GM19438 (cell line): Measurements from ENCODE around the gene TICRR.
A peak's percentile ranks its signal among the peaks of the same experiment; 100 is the strongest.
"Not testable (repeated sequence)": the region's sequence is repeated elsewhere in the genome, so short reads cannot be mapped to it uniquely, and the experiment has no call there.

Source experiments
- ATAC-seq: cut with Tn5 transposase; IDR thresholded peaks from one replicate; pipeline ENCODE4 v1.9.1; 2021; ENCODE audit warnings: low read depth; ENCODE audit not compliant: unreplicated experiment

The TICRR gene

GRCh38 chr15:89575146-89575655 lies at the start of gene TICRR:
Gene TICRR, plus strand, starts transcription at chr15:89575469. Its CDS starts 118 bp downstream, at chr15:89575587.
- ATAC-seq, result peak; percentile 97

- no peak for ATAC-seq
Observed at GRCh38 chr15:89526181-89526580, 49.1 kb upstream of the TICRR start.

- no peak for ATAC-seq
Observed at GRCh38 chr15:89526601-89527441, 48.4 kb upstream of the TICRR start.

- ATAC-seq, result no peak
Observed at GRCh38 chr15:89528757-89529352, 46.4 kb upstream of the TICRR start.

- ATAC-seq, result no peak
Observed at GRCh38 chr15:89530976-89531375, 44.3 kb upstream of the TICRR start.

GRCh38 chr15:89531796-89532537 lies 43.3 kb upstream of the TICRR start:
- ATAC-seq, result no peak

- ATAC-seq, result no peak
Observed at GRCh38 chr15:89533861-89534544, 41.3 kb upstream of the TICRR start.

- ATAC-seq, result no peak
Observed at GRCh38 chr15:89539027-89539426, 36.2 kb upstream of the TICRR start.

GRCh38 chr15:89542369-89542768 lies 32.9 kb upstream of the TICRR start:
- ATAC-seq, result no peak

GRCh38 chr15:89543389-89543788 lies 31.9 kb upstream of the TICRR start:
- ATAC-seq, result no peak

- not testable (repeated sequence) for ATAC-seq
Observed at GRCh38 chr15:89549138-89549537, 26.1 kb upstream of the TICRR start.

GRCh38 chr15:89550427-89550826 lies 24.8 kb upstream of the TICRR start:
- no peak for ATAC-seq

GRCh38 chr15:89551550-89551949 lies 23.7 kb upstream of the TICRR start:
- ATAC-seq, result no peak

- no peak for ATAC-seq
Observed at GRCh38 chr15:89553632-89554031, 21.6 kb upstream of the TICRR start.

GRCh38 chr15:89554247-89554646 lies 21.0 kb upstream of the TICRR start:
- ATAC-seq, result no peak

- ATAC-seq, result no peak
Observed at GRCh38 chr15:89555768-89556167, 19.5 kb upstream of the TICRR start.

- ATAC-seq, result no peak
Observed at GRCh38 chr15:89556413-89557262, 18.6 kb upstream of the TICRR start.

- no peak for ATAC-seq
Observed at GRCh38 chr15:89559769-89560264, 15.5 kb upstream of the TICRR start.

- no peak for ATAC-seq
Observed at GRCh38 chr15:89566181-89566580, 9.1 kb upstream of the TICRR start.
